GM12892 (cell line): ENCODE measurements around the gene ANO9.
"Not testable (repeated sequence)": the region's sequence is repeated elsewhere in the genome, so short reads cannot be mapped to it uniquely, and the experiment has no call there.

ENCODE experiments used
- DNase-seq: peaks from one replicate; pipeline ENCODE4 v3.0.0; 2011; ENCODE audit not compliant: insufficient read length
- FAIRE-seq: peaks from 2 replicates; lab custom pipeline; 2011; peaks lifted over from hg19 to GRCh38; lab: Jason Lieb, UNC
- POLR2A ChIP-seq: IDR thresholded peaks from 2 replicates; pipeline ENCODE4 v1.6.1; 2011; ENCODE audit warnings: low read depth, low read length, control low read depth
- POLR2AphosphoS5 ChIP-seq: IDR thresholded peaks from 2 replicates; pipeline ENCODE4 v1.6.1; 2011; ENCODE audit warnings: low read depth, low read length, control low read depth
- TAF1 ChIP-seq: IDR thresholded peaks from 2 replicates; pipeline ENCODE4 v1.6.1; 2011; ENCODE audit warnings: low read depth, mild to moderate bottlenecking, control low read depth, low read length, borderline replicate concordance

Gene ANO9

DNA sequence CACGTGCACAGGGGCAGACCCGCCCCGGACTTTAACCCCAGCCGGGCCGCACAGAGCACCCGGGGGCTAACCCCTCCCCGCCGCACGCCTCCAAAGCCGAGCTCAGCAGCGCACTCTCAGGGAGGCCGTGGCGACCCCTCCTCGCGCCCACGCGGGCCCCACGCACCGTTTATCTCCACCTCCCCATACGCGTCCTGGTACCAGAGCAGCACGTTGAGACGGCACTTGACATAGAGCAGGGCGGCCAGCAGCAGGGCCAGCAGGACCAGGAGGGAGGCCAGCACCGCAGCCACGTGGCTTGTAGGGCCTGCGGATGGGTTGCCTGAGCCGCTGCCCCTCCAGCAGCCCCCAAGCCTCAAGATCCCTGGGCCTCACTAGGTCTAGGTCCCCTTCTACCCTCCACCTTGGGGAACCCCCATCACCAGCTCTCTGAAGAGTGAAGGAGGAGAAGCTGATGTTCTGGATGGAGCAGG, 34.1 kb downstream of the ANO9 start:
- DNase-seq: no peak
- no peak for FAIRE-seq
- TF ChIP-seq TAF1: no peak
- TF ChIP-seq POLR2A: no peak

GRCh38 chr11:406796-407650, 34.8 kb downstream of the ANO9 start:
- no peak; the same call in 1 of the 2 replicates for TF ChIP-seq POLR2A
- DNase-seq: peak; percentile 94
- FAIRE-seq: peak; percentile 82

GRCh38 chr11:405954-406795, 35.6 kb downstream of the ANO9 start:
- no peak for FAIRE-seq
- no peak for DNase-seq
- TF ChIP-seq POLR2AphosphoS5: no peak
- TF ChIP-seq TAF1: no peak
- TF ChIP-seq POLR2A: no peak

GRCh38 chr11:405323-405953, 36.4 kb downstream of the ANO9 start:
- no peak for DNase-seq
- no peak for FAIRE-seq
- TF ChIP-seq TAF1: no peak
- TF ChIP-seq POLR2A: no peak
- TF ChIP-seq POLR2AphosphoS5: no peak

- FAIRE-seq: no peak
These were observed 37.1 kb downstream of the ANO9 start for GRCh38 chr11:404551-405264.

GRCh38 chr11:403761-404431, 37.9 kb downstream of the ANO9 start:
- DNase-seq (no peak), FAIRE-seq (no peak)
- TF ChIP-seq TAF1 (no peak), POLR2AphosphoS5 (no peak), POLR2A (no peak)

More at GRCh38 chr11:404551-405264, 37.1 kb downstream of the ANO9 start:
- DNase-seq: no peak
- TF ChIP-seq POLR2AphosphoS5 (no peak), POLR2A (no peak), TAF1 (no peak)

DNA sequence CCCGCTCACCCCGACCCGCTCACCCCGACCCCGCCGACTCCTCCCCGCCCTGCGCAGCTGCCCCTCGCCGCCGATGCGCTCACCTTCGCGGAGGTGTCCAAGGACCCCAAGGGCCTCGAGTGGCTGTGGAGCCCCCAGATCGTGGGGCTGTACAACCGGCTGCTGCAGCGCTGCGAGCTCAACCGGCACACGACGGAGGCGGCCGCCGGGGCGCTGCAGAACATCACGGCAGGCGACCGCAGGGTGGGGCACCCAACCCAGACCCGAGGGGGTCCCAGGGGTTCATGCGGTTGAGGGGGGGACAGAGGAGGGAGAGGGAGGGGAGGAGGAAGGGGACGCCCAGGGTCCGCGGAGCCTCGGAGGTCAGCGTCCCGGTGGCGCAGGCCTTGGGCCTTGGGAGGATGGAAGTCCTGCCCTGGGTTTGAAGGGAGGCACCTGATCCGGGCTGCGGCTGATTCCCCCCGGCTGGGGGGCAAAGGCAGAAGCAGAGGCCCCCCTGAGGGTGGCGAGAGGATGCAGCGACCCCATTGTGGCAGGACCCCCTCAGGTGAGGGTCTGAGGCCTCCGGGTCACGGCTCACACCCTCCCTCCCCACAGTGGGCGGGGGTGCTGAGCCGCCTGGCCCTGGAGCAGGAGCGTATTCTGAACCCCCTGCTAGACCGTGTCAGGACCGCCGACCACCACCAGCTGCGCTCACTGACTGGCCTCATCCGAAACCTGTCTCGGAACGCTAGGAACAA, 38.6 kb downstream of the ANO9 start:
- DNase-seq (no peak), FAIRE-seq (no peak)
- TF ChIP-seq POLR2A (no peak), POLR2AphosphoS5 (no peak)

GRCh38 chr11:401196-401595, 40.6 kb downstream of the ANO9 start:
- not testable (repeated sequence) for FAIRE-seq, DNase-seq

DNA sequence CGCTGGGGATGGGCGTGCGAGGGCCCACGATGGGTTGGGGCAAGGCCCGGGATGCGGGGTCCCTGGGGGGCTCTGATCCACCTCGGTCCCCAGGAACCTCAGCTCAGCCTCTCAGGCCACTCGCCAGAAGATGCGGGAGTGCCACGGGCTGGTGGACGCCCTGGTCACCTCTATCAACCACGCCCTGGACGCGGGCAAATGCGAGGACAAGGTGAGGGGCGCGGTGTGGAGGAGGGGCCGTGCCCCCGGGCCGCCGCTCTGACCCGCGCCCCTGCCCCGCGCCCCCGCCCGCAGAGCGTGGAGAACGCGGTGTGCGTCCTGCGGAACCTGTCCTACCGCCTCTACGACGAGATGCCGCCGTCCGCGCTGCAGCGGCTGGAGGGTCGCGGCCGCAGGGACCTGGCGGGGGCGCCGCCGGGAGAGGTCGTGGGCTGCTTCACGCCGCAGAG, 41.5 kb downstream of the ANO9 start:
- DNase-seq (no peak), FAIRE-seq (no peak)
- TF ChIP-seq POLR2AphosphoS5 (no peak), TAF1 (no peak), POLR2A (no peak)

GRCh38 chr11:399731-400211, 42.0 kb downstream of the ANO9 start:
- no peak for FAIRE-seq
- no peak for TF ChIP-seq POLR2AphosphoS5
- TF ChIP-seq TAF1: no peak
- TF ChIP-seq POLR2A: no peak

More at GRCh38 chr11:399731-400211, 42.0 kb downstream of the ANO9 start:
- DNase-seq: no peak
